ENCODE results near the gene PPIF.

PPIF gene

GRCh38 chr10:79360499-79361342 lies 13.5 kb downstream of the PPIF start:
- H2BK15ac ChIP-seq (ENCODE audit: low read depth, poor library complexity, severe bottlenecking), result no peak overlapping the region
- no peak overlapping the region for H3K23ac ChIP-seq (ENCODE audit: low read length in 2 of 2)
- no peaks in the 10 kb centered on the region for H3K4me1 ChIP-seq (ENCODE audit: control insufficient read depth, insufficient read depth, low read depth, low read length)
- no peak overlapping the region for H3K4me3 ChIP-seq (ENCODE audit: insufficient read depth in 1 of 2, low read depth in 1 of 2, low read length in 2 of 2)
- no peak overlapping the region for H2BK120ac ChIP-seq (ENCODE audit: low read depth, low read length)
- H3K36me3 ChIP-seq (ENCODE audit: control insufficient read depth in 1 of 2, insufficient read depth in 2 of 2, low read depth in 1 of 2, low read length in 2 of 2), result peaks cover 3 to 13% of the 10 kb centered on the region in 2 experiments
- H3K9ac ChIP-seq (ENCODE audit: low read length), result no peak overlapping the region
- H2BK12ac ChIP-seq (ENCODE audit: low read length in 2 of 2), result no peak overlapping the region
- peaks cover 6% of the 10 kb centered on the region for H3K9me3 ChIP-seq (ENCODE audit: control insufficient read depth, low read length)
- H3K79me1 ChIP-seq (replicated peaks; ENCODE audit: low read length, poor library complexity, severe bottlenecking), result peaks cover 2% of the 10 kb centered on the region
- no peak overlapping the region for H4K91ac ChIP-seq (ENCODE audit: low read length)
- H4K8ac ChIP-seq (ENCODE audit: low read length), result no peak overlapping the region
- H3K4me2 ChIP-seq (ENCODE audit: low read length, poor library complexity, severe bottlenecking), result no peak overlapping the region
- no peak overlapping the region for H3K18ac ChIP-seq (ENCODE audit: low read depth in 1 of 2, low read length in 2 of 2)
- 89% methylated on average over 4 of the region's 5 CpGs for WGBS
- H3K4ac ChIP-seq (ENCODE audit: low read depth in 1 of 2, low read length in 2 of 2), result no peak overlapping the region
- H2BK5ac ChIP-seq (ENCODE audit: low read depth, low read length, poor library complexity, severe bottlenecking), result no peak overlapping the region
- no peak for DNase-seq
- H2AFZ ChIP-seq (ENCODE audit: low read depth, low read length), result no peak overlapping the region
- no peaks in the 10 kb centered on the region for H3K27me3 ChIP-seq (ENCODE audit: control insufficient read depth in 1 of 2, insufficient read depth in 1 of 2, low read length in 2 of 2)
- H3K27ac ChIP-seq (ENCODE audit: low read length, poor library complexity, severe bottlenecking), result no peak overlapping the region
- H3K14ac ChIP-seq (ENCODE audit: low read length in 2 of 2), result no peak overlapping the region
- H2AK5ac ChIP-seq (ENCODE audit: low read length, severe bottlenecking), result no peak overlapping the region

GRCh38 chr10:79361726-79362397 lies 14.6 kb downstream of the PPIF start:
- Histone ChIP-seq H3K36me3 (ENCODE audit: control insufficient read depth in 1 of 2, insufficient read depth in 2 of 2, low read depth in 1 of 2, low read length in 2 of 2) (peaks cover 0 to 6% of the 10 kb centered on the region in 2 experiments), H3K4ac (ENCODE audit: low read depth in 1 of 2, low read length in 2 of 2) (no peak overlapping the region), H3K4me3 (ENCODE audit: insufficient read depth in 1 of 2, low read depth in 1 of 2, low read length in 2 of 2) (no peak overlapping the region), H2BK12ac (ENCODE audit: low read length in 2 of 2) (no peak overlapping the region), H3K14ac (ENCODE audit: low read length in 2 of 2) (no peak overlapping the region), H3K27me3 (ENCODE audit: control insufficient read depth in 1 of 2, insufficient read depth in 1 of 2, low read length in 2 of 2) (no peaks in the 10 kb centered on the region), H3K18ac (ENCODE audit: low read depth in 1 of 2, low read length in 2 of 2) (no peak overlapping the region), H3K79me1 (replicated peaks; ENCODE audit: low read length, poor library complexity, severe bottlenecking) (no peaks in the 10 kb centered on the region), H2AK5ac (ENCODE audit: low read length, severe bottlenecking) (no peak overlapping the region), H4K91ac (ENCODE audit: low read length) (no peak overlapping the region), H3K27ac (ENCODE audit: low read length, poor library complexity, severe bottlenecking) (no peak overlapping the region), H2BK5ac (ENCODE audit: low read depth, low read length, poor library complexity, severe bottlenecking) (no peak overlapping the region), H2BK120ac (ENCODE audit: low read depth, low read length) (no peak overlapping the region), H3K9ac (ENCODE audit: low read length) (no peak overlapping the region), H2AFZ (ENCODE audit: low read depth, low read length) (no peak overlapping the region), H4K8ac (ENCODE audit: low read length) (no peak overlapping the region), H3K9me3 (ENCODE audit: control insufficient read depth, low read length) (peaks cover 6% of the 10 kb centered on the region), H2BK15ac (ENCODE audit: low read depth, poor library complexity, severe bottlenecking) (no peak overlapping the region), H3K23ac (ENCODE audit: low read length in 2 of 2) (no peak overlapping the region), H3K4me2 (ENCODE audit: low read length, poor library complexity, severe bottlenecking) (no peak overlapping the region), H3K4me1 (ENCODE audit: control insufficient read depth, insufficient read depth, low read depth, low read length) (no peaks in the 10 kb centered on the region)
- no peak for DNase-seq
- whole genome bisulfite sequencing, result 90% methylated on average over 2 of the region's 4 CpGs

GRCh38 chr10:79367426-79368189 lies 20.3 kb downstream of the PPIF start:
- Histone ChIP-seq H3K27ac (ENCODE audit: low read length, poor library complexity, severe bottlenecking) (no peak overlapping the region), H3K4ac (ENCODE audit: low read depth in 1 of 2, low read length in 2 of 2) (no peak overlapping the region), H3K18ac (ENCODE audit: low read depth in 1 of 2, low read length in 2 of 2) (no peak overlapping the region), H3K14ac (ENCODE audit: low read length in 2 of 2) (no peak overlapping the region), H2BK5ac (ENCODE audit: low read depth, low read length, poor library complexity, severe bottlenecking) (no peak overlapping the region), H3K36me3 (ENCODE audit: control insufficient read depth in 1 of 2, insufficient read depth in 2 of 2, low read depth in 1 of 2, low read length in 2 of 2) (no peaks in the 10 kb centered on the region), H2BK12ac (ENCODE audit: low read length in 2 of 2) (no peak overlapping the region), H2AFZ (ENCODE audit: low read depth, low read length) (no peak overlapping the region), H3K4me2 (ENCODE audit: low read length, poor library complexity, severe bottlenecking) (no peak overlapping the region), H2BK120ac (ENCODE audit: low read depth, low read length) (no peak overlapping the region), H3K23ac (ENCODE audit: low read length in 2 of 2) (no peak overlapping the region), H2AK5ac (ENCODE audit: low read length, severe bottlenecking) (no peak overlapping the region), H3K79me1 (replicated peaks; ENCODE audit: low read length, poor library complexity, severe bottlenecking) (no peaks in the 10 kb centered on the region), H3K9me3 (ENCODE audit: control insufficient read depth, low read length) (peaks cover 15% of the 10 kb centered on the region), H3K9ac (ENCODE audit: low read length) (peak overlapping the region; percentile 3), H2BK15ac (ENCODE audit: low read depth, poor library complexity, severe bottlenecking) (no peak overlapping the region), H3K4me1 (ENCODE audit: control insufficient read depth, insufficient read depth, low read depth, low read length) (no peaks in the 10 kb centered on the region), H4K91ac (ENCODE audit: low read length) (no peak overlapping the region), H3K27me3 (ENCODE audit: control insufficient read depth in 1 of 2, insufficient read depth in 1 of 2, low read length in 2 of 2) (no peaks in the 10 kb centered on the region), H3K4me3 (ENCODE audit: insufficient read depth in 1 of 2, low read depth in 1 of 2, low read length in 2 of 2) (no peak overlapping the region), H4K8ac (ENCODE audit: low read length) (no peak overlapping the region)
- DNase-seq, result no peak
- 92% methylated on average over 5 of the region's 6 CpGs for WGBS

- Histone ChIP-seq H2BK15ac (ENCODE audit: low read depth, poor library complexity, severe bottlenecking) (no peak overlapping the region), H3K4me3 (ENCODE audit: insufficient read depth in 1 of 2, low read depth in 1 of 2, low read length in 2 of 2) (no peak overlapping the region), H4K8ac (ENCODE audit: low read length) (no peak overlapping the region), H3K27me3 (ENCODE audit: control insufficient read depth in 1 of 2, insufficient read depth in 1 of 2, low read length in 2 of 2) (no peaks in the 10 kb centered on the region), H3K18ac (ENCODE audit: low read depth in 1 of 2, low read length in 2 of 2) (no peak overlapping the region), H2AK5ac (ENCODE audit: low read length, severe bottlenecking) (no peak overlapping the region), H3K36me3 (ENCODE audit: control insufficient read depth in 1 of 2, insufficient read depth in 2 of 2, low read depth in 1 of 2, low read length in 2 of 2) (no peaks in the 10 kb centered on the region), H4K91ac (ENCODE audit: low read length) (no peak overlapping the region), H3K9ac (ENCODE audit: low read length) (no peak overlapping the region), H2BK120ac (ENCODE audit: low read depth, low read length) (no peak overlapping the region), H3K23ac (ENCODE audit: low read length in 2 of 2) (no peak overlapping the region), H3K4me2 (ENCODE audit: low read length, poor library complexity, severe bottlenecking) (no peak overlapping the region), H3K79me1 (replicated peaks; ENCODE audit: low read length, poor library complexity, severe bottlenecking) (no peaks in the 10 kb centered on the region), H3K27ac (ENCODE audit: low read length, poor library complexity, severe bottlenecking) (no peak overlapping the region), H2BK12ac (ENCODE audit: low read length in 2 of 2) (no peak overlapping the region), H3K4me1 (ENCODE audit: control insufficient read depth, insufficient read depth, low read depth, low read length) (peaks cover 16% of the 10 kb centered on the region), H2BK5ac (ENCODE audit: low read depth, low read length, poor library complexity, severe bottlenecking) (no peak overlapping the region), H2AFZ (ENCODE audit: low read depth, low read length) (no peak overlapping the region), H3K14ac (ENCODE audit: low read length in 2 of 2) (no peak overlapping the region), H3K4ac (ENCODE audit: low read depth in 1 of 2, low read length in 2 of 2) (no peak overlapping the region), H3K9me3 (ENCODE audit: control insufficient read depth, low read length) (peaks cover 10% of the 10 kb centered on the region)
- 74% methylated on average over 4 of the region's 4 CpGs for WGBS
- DNase-seq, result no peak
Measured at GRCh38 chr10:79372871-79373270, 25.6 kb downstream of the PPIF start.
